OCI-M2 (cell line): ENCODE data around the gene COX7B2.

Source experiments
- DNase-seq: peaks from one replicate; lab custom pipeline; 2025; ENCODE audit not compliant: unreplicated experiment; lab: John Stamatoyannopoulos, UW

The COX7B2 gene

DNA sequence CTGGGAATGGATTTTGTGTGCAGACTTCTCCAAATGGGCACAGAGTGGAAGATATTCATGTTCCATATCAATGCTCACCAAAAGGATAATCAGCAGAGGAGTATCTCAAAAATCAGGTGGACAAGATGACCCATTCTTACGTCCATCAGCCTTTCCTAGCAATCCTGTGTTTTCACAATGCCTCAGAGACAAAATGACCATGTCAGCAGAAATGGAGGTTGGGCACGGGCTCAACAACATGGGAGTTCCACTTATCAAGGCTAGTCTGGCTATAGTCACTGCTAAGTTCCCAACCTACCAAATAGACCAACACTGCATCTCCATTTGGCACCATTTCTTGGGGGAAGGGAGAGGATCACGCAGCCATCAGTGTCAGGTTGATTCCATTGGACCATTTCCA lies 179.0 kb downstream of the COX7B2 start:
- no peak for DNase-seq

- DNase-seq: no peak
Measured at GRCh38 chr4:46720055-46720454, 189.0 kb downstream of the COX7B2 start.

GRCh38 chr4:46717950-46718349 lies 191.1 kb downstream of the COX7B2 start:
- no peak for DNase-seq

DNA sequence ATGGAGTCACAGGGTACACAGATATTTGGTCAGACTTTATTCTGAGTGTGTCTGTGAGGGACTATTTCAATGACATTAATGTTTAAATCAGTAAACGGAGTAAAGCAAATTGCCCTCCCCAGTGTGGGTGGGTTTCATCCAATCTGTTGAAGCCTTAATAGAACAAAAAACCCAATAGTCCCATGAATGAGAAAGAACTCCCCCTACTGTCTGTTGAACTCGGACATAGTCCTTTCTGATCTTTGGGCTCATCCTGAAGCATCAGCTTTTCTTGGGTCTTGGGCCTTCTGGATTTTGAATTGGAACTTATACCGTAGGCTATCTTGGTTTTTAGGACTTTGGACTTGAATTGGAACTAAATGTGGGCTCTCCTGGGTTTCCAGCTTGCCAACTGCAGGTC lies 193.6 kb downstream of the COX7B2 start:
- no peak for DNase-seq

DNA sequence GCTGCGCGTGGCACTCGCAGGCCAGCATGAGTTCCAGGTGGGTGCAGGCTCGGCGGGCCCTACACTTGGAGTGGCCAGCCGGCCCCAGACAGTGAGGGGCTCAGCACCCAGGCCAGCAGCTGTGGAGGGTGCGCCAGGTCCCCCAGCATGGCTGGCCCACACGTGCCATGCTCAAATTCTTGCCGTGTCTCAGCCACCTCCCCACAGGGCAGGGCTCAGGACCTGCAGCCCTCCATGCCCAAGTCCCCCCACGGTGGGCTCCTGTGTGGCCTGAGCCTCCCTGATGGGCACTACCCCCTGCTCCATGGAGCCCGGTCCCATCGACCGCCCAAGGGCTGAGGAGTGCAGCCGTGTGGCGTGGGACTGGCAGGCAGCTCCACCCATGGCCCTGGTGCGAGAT lies 210.2 kb downstream of the COX7B2 start:
- DNase-seq: no peak
